Activated T-helper 1 cell treated with anti-CD3 and anti-CD28 coated beads, Interleukin-12 subunit alpha, Interleukin-12 subunit beta, Interleukin-2, Interleukin-4 antibody, amounts not matched to agents 30 ng/mL and 10 ng/mL and 1 ng/mL, durations not matched to agents 14 hours and 24 hours and 36 hours (primary cell): ENCODE measurements around the gene TATDN2. TPM values are rescaled to one million over a fixed set of nuclear protein-coding genes. Genes with fewer than 3 reads are reported as not detected.
A peak's percentile ranks its signal among the peaks of the same experiment; 100 is the strongest.

Experiments
- DNase-seq: peaks from one replicate; pipeline ENCODE4 v3.0.0; 2021; ENCODE audit warnings: low spot score
- H3K27ac Mint-ChIP-seq: one replicate; pipeline ENCODE4 v1.8.0; 2021; ENCODE audit warnings: mild to moderate bottlenecking, mixed read lengths
- H3K27me3 Mint-ChIP-seq: one replicate; pipeline ENCODE4 v1.8.0; 2022; ENCODE audit warnings: mild to moderate bottlenecking, moderate library complexity, mixed read lengths; ENCODE audit not compliant: insufficient read depth
- H3K36me3 Mint-ChIP-seq: one replicate; pipeline ENCODE4 v1.8.0; 2021; ENCODE audit warnings: low read depth, mixed read lengths
- H3K4me1 Mint-ChIP-seq: one replicate; pipeline ENCODE4 v1.8.0; 2021; ENCODE audit warnings: low read depth, mixed read lengths
- H3K4me3 Mint-ChIP-seq: one replicate; pipeline ENCODE4 v1.8.0; 2021; ENCODE audit warnings: mild to moderate bottlenecking, moderate library complexity, mixed read lengths
- H3K9me3 Mint-ChIP-seq: one replicate; pipeline ENCODE4 v1.8.0; 2021; ENCODE audit warnings: mixed read lengths
- intact Hi-C: fragments of 100-400 bp; cut with micrococcal nuclease; formaldehyde crosslinking; loops from one replicate; pipeline ENCODE4 v1.15.1; 2024
- total RNA-seq: library from RNA; stranded (reverse); gene quantifications from 2 replicates; pipeline ENCODE4 v1.2.3, GENCODE V29; 2022

The TATDN2 gene
- total RNA-seq: 80.4 and 81.5 TPM in 2 replicates

GRCh38 chr3:10248184-10248983 is at the start of gene TATDN2:
TSS of gene TATDN2 (plus strand) at chr3:10248459. CDS start at chr3:10249201, 742 bp downstream.
- H3K4me3 Mint-ChIP-seq: peak within 1 kb of the TSS; percentile 97
- no peaks in the 10 kb centered on the region for H3K27me3 Mint-ChIP-seq
- peak; percentile 93 for DNase-seq
- intact Hi-C loops: loop anchor here (1.0 to 2.0 kb wide), 4 partner anchors 133 to 852 kb away; partner anchors contain the start of genes ARPC4, BRK1, JAGN1 and TADA3
- peaks cover 62% of the 10 kb centered on the region for H3K4me1 Mint-ChIP-seq
- peaks cover 24% of the 10 kb centered on the region for H3K9me3 Mint-ChIP-seq
- peak within 1 kb of the TSS; percentile 97 for H3K27ac Mint-ChIP-seq
- peaks cover 63% of the 10 kb centered on the region for H3K36me3 Mint-ChIP-seq

- peaks cover 22% of the 10 kb centered on the region for H3K36me3 Mint-ChIP-seq
- DNase-seq: peak; percentile 78
- peaks cover 78% of the 10 kb centered on the region for H3K4me1 Mint-ChIP-seq
- H3K27me3 Mint-ChIP-seq: no peaks in the 10 kb centered on the region
- no peaks in the 10 kb centered on the region for H3K9me3 Mint-ChIP-seq
- intact Hi-C loops: loop anchor here (1.0 to 2.0 kb wide), 3 partner anchors 10 to 44 kb away; partner anchors contain the start of gene IRAK2
- peak overlapping the region; percentile 47 for H3K4me3 Mint-ChIP-seq
- H3K27ac Mint-ChIP-seq: peak overlapping the region; percentile 90
Measured at GRCh38 chr3:10198761-10199649, 49.3 kb upstream of the TATDN2 start.

DNA sequence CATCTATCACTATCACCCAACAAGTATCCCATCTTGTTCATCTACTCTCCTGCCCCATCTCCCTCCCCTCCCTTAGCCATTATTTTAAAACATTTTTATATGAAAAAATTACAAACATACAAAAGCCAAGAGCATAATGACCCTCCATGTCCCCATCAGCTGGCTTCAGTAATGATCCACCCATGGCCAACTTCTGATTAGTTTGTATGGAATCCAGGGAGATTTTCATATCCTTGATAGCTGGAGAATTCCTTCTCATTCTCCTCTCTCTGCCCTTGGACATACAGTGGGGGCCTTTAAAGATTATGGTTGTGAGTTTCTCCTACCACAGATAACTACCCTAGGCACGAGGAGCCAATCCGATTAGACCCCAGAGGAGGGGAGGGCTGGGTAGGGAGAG is 43.3 kb upstream of the TATDN2 start:
- DNase-seq: no peak
- Mint-ChIP-seq H3K4me1 (peaks cover 51% of the 10 kb centered on the region), H3K9me3 (no peaks in the 10 kb centered on the region), H3K27ac (no peak overlapping the region), H3K36me3 (peaks cover 33% of the 10 kb centered on the region), H3K27me3 (no peaks in the 10 kb centered on the region), H3K4me3 (no peak overlapping the region)
- intact Hi-C loops: no loop called here

- Mint-ChIP-seq H3K27ac (peak overlapping the region; percentile 52), H3K4me1 (peaks cover 49% of the 10 kb centered on the region), H3K27me3 (no peaks in the 10 kb centered on the region), H3K9me3 (no peaks in the 10 kb centered on the region), H3K4me3 (no peak overlapping the region), H3K36me3 (peaks cover 35% of the 10 kb centered on the region)
- DNase-seq: no peak
- intact Hi-C loops: no loop called here
Measured at GRCh38 chr3:10205451-10206165, 42.7 kb upstream of the TATDN2 start.

- DNase-seq: no peak
- no peaks in the 10 kb centered on the region for H3K9me3 Mint-ChIP-seq
- peaks cover 32% of the 10 kb centered on the region for H3K36me3 Mint-ChIP-seq
- peaks cover 45% of the 10 kb centered on the region for H3K4me1 Mint-ChIP-seq
- no peak overlapping the region for H3K27ac Mint-ChIP-seq
- no peaks in the 10 kb centered on the region for H3K27me3 Mint-ChIP-seq
- no peak overlapping the region for H3K4me3 Mint-ChIP-seq
- intact Hi-C loops: no loop called here
Measured at GRCh38 chr3:10206166-10206511, 42.1 kb upstream of the TATDN2 start.

- intact Hi-C loops: no loop called here
- peak overlapping the region; percentile 10 for H3K27ac Mint-ChIP-seq
- H3K9me3 Mint-ChIP-seq: no peaks in the 10 kb centered on the region
- peaks cover 41% of the 10 kb centered on the region for H3K36me3 Mint-ChIP-seq
- no peaks in the 10 kb centered on the region for H3K27me3 Mint-ChIP-seq
- no peak for DNase-seq
- H3K4me1 Mint-ChIP-seq: peaks cover 5% of the 10 kb centered on the region
- no peak overlapping the region for H3K4me3 Mint-ChIP-seq
Measured at GRCh38 chr3:10213156-10213792, 35.0 kb upstream of the TATDN2 start.

DNA sequence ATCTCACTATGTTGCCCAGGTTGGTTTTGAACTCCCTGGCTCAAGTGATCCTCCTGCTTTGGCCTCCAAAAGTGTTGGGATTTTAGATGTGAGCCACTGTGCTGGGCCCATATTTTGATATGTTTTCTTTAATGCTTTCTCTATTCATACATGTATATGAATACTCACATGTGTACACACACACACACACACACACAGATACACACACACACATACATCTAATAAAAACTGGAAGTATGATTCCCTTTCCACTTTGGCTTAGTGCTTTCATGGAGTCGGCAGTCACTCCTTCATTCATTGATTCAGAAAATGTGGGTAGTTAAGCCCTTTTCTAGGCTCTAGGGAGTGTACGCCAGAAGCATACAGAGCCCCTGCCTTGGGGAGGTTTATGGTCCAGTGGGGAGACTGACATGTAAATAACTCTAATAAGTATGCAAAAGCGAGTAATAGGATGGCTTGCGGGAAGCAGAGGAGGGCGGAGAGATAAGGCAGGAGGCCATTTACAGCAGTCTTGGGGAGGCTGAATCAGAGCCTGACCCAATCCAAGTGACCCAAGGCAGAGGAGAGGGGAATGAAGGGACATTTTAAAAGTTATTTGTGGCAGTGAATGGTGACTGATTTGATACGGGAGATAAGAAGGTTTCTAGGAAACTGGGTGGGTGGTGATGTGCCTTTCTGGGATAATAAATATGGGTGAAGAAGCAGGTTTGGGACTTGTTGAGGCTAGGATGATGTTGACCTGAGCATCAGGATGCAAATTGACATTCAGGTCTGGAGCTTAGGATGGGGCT is 32.5 kb upstream of the TATDN2 start:
- Mint-ChIP-seq H3K27ac (no peak overlapping the region), H3K4me3 (no peak overlapping the region), H3K36me3 (peaks cover 44% of the 10 kb centered on the region), H3K27me3 (no peaks in the 10 kb centered on the region), H3K4me1 (peaks cover 13% of the 10 kb centered on the region), H3K9me3 (no peaks in the 10 kb centered on the region)
- DNase-seq: no peak
- intact Hi-C loops: no loop called here

GRCh38 chr3:10217359-10217758 is 30.9 kb upstream of the TATDN2 start:
- intact Hi-C loops: no loop called here
- no peaks in the 10 kb centered on the region for H3K9me3 Mint-ChIP-seq
- no peak overlapping the region for H3K4me3 Mint-ChIP-seq
- no peak overlapping the region for H3K27ac Mint-ChIP-seq
- H3K27me3 Mint-ChIP-seq: no peaks in the 10 kb centered on the region
- peaks cover 26% of the 10 kb centered on the region for H3K4me1 Mint-ChIP-seq
- DNase-seq: no peak
- H3K36me3 Mint-ChIP-seq: peaks cover 48% of the 10 kb centered on the region

DNA sequence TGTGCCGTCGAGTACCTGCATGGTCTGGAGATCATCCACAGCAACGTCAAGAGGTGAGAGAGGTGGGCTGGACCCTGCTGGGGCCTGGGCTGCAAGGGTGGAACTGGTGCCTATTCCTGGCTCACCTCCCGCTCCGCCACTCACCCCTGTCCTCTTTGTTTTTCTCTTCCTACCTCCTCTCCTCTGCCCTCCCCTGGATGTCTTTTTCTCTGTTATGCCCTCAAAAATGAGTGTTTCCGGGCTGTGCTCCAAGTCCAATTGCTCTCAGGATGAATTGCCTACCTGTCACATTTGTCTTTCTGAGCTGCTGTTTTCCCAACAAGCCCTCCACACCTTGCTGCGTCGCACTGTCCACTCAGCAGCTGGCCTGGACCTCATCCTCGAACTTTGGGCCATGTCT is 28.5 kb upstream of the TATDN2 start:
- Mint-ChIP-seq H3K27me3 (peaks cover 1% of the 10 kb centered on the region), H3K36me3 (peaks cover 55% of the 10 kb centered on the region), H3K9me3 (peaks cover 2% of the 10 kb centered on the region), H3K4me1 (peaks cover 47% of the 10 kb centered on the region), H3K4me3 (no peak overlapping the region), H3K27ac (peak overlapping the region; percentile 64)
- no peak for DNase-seq
- intact Hi-C loops: loop anchor here (10.0 kb wide), 1 partner anchor 285 kb away; the partner anchor contains the start of gene CRELD1

DNA sequence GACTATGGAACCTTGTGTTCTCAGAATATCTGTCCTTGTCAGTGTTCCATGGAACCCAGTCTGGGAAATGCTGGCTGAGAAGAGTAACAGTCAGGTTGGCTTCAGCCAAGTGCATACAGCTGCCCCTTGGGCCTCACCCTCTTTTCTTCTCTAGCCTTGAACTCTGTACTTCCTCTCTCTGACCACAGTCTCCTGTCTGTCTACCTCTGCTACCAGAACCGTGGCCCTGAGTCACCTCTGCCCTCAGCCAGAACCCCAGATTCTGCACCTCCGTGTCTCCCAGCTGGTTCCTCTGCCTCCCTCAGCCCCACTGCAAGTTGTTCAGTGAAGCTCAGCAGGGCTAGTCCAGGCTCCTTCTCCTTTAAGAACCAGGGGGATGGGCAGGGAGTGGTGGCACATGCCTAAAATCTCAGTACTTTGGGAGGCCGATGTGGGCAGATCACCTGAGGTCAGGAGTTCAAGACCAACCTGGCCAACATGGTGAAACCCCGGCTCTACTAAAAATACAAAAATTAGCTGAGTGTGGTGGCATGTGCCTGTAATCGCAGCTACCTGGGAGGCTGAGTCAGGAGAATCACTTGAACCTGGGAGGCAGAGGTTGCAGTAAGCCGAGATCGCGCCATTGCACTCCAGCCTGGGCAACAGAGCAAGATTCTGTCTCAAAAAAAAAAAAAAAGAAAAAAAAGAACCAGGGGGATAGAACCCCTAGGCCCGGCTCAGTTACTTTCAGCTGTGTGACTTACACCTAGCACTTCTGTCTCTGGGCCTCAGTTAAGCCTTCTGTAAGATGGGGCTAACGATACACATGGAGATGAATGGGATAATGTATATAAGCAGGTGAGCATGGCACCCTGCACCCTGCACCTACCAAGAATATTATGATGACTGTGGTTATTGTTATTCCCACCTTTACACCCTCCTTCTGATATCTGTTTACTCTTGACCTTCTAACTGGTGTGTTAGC is 24.3 kb upstream of the TATDN2 start:
- Mint-ChIP-seq H3K27ac (peak overlapping the region; percentile 97), H3K27me3 (peaks cover 3% of the 10 kb centered on the region), H3K4me3 (peak overlapping the region; percentile 50), H3K36me3 (peaks cover 47% of the 10 kb centered on the region), H3K9me3 (peaks cover 4% of the 10 kb centered on the region), H3K4me1 (peaks cover 72% of the 10 kb centered on the region)
- peak; percentile 50 for DNase-seq
- intact Hi-C loops: loop anchor here (1.0 to 10.0 kb wide), 2 partner anchors 18 to 289 kb away; partner anchors contain the start of gene CRELD1
